ENCODE results near the gene TSN.

Gene TSN

DNA sequence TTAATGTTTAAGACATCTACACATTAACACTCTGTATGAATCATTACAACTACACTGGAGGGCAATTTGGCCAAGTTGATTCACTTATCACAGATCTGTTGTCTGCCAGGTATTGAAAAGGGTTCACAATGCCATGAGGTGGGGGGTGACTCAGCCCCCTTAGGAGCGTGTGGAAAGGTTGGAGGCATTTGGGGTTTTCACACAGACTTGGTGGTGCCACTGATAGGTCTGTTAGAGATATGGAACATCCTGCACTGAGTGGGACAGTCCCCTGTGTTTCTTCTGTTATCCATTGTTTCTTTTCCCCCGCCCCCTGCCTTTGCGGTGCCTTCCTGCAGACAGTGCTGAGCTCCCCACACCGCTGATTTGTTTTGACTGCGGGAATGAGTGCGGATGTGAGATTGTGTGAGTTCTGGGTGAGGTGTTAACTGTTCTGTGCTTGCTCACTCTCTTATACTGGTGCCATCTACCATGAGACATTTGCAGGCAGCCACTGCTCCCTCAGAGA, 9.3 kb upstream of the TSN start:
- no peak for DNase-seq

DNA sequence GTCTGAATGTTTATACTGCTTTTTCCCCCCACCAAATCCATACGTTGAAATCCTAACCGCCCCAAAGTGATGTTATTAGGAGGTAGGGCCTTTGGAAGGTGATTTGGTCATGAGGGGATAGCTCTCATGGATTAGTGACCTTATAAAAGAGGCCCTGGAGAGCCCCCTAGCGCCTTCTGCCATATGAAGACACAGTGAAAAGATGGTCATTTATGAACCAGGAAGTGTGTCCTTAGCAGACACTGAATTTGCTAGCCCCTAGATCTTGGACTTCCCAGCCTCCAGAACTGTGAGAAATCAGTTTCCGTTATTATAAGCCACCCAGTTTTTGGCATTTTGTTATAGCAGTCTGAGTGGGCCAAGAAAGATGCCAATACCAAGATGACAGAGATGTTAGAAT, 7.2 kb upstream of the TSN start:
- DNase-seq: peak in 1 of 2 donors; percentile 12

DNA sequence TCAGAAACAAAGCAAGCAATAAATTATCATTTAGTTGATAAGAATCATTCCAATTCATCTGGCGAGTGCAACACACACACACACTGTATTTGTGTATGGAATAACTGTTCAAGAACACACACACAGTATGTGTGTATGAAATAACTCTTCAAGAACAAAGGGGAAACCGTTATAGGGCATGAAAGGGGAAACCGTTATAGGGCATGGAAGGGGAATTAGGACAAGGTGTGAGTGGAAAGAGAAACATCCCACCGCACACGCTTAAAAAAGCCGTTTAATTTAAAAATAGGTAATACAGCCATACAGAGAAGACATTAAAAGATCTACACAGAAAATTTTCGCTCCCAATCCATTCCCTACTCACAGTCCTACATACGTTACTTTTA, 607 bp upstream of the TSN start:
- DNase-seq: no peak

DNA sequence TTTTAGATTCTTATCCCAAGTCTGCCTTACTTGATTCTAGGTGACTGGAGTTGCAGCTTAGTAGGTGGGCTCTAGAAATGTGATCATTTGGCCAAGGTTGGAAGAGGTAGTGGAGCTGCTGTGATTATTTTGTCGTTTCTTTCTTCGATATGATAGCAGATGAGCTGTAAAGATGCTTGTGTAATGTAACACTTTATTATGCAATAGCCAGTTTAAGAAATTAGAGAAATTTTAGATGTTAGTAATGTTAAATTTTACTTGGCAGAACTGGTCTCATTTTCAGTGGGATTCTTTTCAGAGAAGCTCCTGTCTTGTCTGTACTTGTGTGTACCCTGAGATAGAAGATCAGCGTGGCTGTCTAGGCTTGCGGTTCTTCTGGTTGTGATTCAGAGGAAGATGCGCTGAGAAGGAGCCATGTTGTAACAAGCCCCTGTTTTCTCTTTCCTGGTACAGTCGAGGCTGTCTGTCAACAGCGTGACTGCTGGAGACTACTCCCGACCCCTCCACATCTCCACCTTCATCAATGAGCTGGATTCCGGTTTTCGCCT, 9.3 kb downstream of the TSN start:
- no peak for DNase-seq

DNA sequence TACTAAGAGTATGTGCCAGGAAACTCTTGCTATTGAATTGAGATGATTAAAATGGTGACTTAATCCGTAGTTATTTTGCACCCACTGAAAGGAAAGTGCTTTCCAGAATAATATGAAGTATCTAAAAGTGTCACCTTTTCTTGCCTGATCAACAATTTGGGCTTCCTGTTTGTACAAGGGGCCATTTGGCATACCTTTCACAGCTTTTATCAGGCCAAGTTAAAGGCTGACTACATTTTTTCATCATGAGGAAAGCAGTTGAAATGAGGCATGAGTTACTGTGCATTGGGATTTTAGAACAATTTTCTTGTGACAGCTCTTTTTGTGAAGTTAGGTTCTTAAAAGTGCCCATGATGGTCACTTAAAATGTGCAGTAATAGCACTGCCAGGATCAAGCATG, 11.2 kb downstream of the TSN start:
- no peak for DNase-seq

DNA sequence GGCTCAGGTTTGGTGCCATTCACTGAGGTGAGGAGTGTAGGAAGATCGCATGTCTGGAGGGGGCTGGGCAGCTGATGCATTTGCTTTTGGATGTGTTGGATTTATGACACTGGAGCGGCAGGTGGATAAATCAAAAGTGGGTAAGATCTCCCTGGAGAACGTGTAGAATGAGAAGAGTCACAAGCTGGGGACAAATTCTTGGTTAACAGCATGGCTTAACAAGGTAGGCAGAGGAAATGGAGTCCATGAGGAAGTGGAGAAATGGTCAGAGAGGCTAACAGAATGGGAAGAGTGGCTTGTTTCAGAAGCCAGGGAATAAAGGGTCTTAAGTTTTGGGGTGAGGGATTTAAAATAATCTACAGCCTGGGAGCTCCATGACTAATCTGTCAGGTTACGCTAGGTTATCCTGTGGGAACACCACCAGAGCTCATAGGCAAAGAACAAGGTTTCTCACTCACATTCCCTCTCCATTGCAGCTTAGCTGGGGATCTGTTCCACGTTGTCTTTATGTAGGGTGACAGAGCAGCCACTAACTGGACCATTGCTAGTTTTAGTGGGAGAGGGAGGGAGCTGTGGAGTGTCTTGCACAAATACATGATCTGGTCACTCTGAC, 12.8 kb downstream of the TSN start:
- no peak for DNase-seq

DNA sequence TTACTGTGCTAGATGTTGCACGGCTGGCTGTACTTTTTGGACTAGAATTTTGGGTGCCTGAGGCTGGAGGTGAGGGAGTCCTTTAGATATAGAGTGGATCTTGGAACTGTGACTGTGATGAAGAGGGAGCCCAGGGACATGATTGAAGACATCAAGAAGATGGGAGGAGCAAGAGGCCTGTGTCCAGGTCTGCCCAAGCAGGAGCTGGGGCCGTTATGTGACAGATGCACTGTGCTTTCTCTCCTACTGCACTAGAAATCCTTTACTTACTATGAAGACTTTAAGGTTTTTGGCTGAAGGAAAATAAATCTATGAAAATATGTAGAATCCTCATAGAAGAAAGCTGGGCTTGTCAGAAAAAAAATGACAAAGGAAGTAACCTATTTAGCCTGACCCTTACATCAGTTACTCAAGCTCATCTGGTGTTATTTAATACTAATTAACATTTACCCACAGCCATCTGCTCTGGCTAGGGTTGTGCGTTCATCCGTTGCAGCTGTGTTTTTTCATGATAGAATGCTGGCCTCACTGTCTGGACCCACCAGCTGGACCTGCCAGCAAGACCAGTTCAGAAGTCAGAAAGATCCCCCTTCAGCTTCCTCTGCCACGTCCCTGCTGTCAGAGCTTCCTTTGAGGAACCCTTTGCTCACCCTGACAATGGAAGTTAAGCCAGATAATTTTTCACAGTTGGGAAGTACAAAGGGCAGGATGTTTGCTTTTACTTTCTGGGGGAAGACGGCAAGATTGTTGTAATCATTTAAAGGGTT, 16.7 kb downstream of the TSN start:
- no peak for DNase-seq

DNA sequence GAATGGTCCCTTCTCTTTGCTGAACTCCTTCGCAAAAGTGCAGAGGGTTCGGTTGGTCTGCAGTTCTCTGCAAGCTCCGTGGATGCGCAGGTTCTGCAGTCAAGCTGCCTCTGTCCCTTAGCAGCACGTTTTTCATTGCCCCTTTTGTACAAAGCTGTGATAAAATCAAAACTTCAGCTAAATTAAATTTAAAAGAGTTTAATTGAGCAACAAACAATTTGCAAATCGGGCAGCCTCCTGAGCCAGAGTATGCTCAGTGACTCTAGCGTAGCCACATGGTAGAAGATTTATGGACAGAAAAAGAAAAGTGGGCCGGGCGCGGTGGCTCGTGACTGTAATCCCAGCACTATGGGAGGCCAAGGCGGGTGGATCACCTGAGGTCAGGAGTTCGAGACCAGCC, 18.8 kb downstream of the TSN start:
- no peak for DNase-seq

DNA sequence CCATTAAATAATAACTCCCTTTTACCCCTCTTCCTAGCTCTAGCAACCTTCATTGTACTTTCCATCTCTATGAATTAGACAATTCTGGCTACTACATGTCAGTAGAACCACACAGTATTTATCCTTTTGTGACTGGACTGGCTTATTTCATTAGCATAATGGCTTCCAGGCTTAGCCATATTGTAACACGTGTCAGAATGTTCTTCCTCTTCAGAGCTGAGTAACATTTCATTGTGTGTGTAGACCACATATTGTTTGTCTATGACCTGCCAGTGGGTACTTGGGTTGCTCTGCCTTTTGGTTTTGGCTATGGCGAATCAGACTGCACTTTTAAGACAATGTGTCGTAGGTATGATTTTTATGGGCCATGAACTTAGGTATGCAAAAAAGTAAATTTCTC, 20.9 kb downstream of the TSN start:
- no peak for DNase-seq

DNA sequence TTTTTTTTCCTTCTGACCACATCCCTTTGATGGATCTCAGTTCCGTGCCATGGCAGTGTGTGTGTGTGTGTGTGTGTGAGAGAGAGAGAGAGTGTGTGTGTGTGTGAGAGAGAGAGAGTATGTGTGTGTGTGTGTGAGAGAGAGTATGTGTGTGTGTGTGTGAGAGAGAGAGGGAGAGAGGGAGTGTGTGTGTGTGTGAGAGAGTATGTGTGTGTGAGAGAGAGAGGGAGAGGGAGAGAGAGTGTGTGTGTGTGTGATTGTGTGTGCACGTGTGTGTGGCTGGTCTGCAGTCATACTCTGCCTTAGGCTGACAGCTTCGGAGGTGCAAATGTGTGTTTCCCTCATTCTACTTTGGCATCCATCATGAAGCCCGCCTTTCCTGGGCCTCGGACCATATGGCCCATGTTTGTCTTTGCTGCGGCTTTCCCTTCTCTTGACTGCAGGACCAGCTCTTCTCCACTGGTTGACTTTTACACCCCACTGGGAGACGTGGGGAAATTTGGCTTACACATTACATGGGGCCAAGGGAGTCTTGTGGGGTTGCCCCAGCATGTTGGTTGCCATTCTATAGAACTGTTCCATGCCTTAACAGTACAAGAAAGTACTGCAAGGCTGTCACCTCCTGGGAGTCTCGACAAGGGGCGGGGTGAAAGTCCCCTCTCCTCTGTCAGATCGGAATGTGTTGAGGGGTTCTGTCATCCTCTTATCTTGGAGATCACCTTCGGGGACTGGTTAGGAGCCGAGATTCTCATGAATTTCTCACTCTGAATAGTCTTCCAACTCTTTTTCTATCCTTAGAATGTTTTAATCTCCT, 21.6 kb downstream of the TSN start:
- DNase-seq: no peak

DNA sequence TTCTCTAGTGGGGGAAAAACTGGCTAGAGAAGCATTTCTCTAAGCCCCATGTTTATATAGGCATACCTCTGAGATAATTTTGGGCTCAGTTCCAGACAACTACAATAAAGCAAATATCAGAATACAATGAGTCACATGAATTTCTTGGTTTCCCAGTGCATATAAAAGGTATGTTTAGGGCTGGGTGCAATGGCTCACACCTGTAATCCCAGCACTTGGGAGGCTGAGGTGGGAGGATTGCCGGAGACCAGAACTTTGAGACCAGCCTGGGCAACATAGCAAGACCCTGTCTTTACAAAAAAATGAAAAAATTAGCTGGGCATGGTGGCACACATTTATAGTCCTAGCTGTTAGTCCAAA, 22.2 kb downstream of the TSN start:
- no peak for DNase-seq

DNA sequence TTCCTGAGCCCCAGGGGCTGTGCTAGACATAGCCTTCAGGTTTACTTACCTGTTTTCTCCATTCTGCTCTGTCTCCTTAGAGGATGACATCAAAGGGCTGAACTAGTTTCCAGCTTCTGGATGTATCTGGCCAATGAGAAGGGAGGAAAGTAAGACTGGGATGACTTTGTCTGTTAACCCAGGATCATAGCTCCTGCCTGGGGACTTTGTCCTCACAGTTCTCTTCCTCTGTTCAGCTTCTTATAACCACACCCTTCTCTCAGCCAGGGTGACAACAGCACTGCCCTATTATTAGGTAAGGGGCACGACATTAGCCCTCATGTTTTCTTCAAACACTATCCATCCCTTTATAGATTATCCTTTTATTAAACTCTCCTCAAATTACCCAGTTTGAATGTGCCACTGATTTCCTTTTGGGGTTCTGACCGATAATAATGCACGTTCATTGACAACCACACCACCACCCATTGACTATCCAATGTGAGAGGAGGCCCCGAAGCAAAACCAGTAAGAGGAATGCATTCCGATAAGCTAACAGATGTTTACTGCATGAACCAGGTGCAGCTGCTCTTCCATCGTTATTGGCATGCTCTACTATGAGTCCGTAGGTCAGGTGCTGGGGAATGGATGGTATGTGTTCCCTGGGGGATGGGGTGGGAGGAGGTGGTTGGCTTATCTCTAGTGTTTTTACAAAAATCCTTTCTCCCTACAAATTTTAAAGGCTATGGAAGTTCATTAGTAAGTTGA, 23.5 kb downstream of the TSN start:
- DNase-seq: no peak

DNA sequence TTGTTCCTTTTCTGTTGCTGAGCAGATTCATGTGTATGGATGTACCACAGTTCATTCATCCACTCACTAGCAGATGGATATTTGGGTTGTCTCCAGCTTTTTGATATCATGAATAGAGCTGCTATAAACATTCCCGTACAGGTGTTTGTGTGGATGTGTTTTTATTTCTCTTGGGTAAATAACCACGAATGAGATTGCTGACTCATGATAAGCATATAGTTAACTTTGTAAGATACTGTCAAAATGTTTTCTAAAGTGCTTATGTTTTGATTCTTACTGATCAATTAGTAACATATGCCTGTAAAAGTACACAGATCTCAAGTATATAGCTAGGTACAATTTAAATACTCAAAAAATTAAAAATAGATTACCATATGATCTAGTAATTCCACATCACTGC, 27.7 kb downstream of the TSN start:
- no peak for DNase-seq

DNA sequence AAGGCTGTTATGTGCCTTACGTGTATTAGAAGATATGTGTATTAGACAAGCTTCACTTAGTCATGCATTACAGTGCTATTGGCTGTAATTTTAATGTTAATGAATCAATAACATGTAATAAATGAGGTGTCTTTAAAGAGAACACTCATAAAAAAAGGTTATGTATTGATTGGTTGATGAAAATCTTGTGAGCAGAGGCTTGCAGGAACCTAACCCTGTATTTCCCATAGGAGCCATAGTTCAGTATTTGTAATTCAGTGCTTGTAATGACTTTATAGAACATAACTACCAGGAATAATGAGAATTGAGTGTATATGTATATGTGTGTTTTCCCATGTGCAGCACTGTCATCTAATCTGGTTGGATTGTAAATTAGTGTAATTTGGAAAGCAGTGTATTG, 33.2 kb downstream of the TSN start:
- no peak for DNase-seq

DNA sequence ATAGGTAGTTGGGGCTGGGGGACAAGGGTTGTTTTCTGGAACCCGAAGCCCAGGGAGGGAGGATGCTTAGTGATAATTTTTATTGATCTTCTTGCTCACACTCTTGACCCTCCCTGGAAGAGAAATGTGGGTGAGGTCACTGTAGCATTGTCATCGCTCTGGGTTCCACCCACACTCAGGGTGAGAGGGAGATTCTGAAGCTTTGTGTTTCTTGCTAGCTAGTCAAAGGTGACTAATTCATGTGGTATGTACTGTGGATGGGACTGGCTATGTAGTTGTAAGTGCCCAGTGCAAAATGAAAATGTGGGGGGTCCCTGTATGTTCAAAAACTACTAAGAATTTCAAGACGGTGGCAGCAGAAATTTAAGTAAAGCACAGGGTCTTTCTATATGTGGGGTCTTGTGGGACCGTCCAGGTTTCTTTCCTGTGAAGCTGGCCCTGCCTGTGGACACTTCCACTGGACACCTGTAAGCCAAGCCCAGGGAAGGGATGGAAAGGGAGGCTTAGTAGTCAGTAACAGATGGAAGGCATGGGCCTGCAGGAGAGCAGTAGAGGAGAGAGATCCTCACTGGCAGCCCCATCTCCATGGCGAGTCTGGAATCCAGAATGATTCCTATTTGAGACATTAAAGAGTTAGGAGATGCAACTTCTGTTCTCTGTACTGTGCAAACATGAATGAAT, 35.0 kb downstream of the TSN start:
- DNase-seq: no peak

DNA sequence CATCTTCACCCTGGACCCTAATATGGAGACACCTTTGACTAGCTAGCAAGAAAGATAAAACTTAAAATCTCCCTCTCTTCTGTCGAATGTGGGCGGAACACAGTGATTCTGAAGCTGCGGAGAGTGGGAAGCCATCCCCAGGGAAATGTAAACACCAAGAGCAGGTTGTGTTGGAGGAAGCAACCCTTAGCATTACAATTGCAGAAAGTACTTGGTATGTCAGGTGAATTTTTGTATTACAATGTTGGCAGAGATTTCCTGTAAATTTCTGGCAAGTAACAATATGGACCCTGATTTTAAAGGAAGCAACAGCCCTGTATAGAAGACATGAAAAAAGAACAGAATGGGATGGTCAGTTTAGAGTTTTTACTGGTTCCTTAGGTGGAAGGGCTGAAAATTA, 35.8 kb downstream of the TSN start:
- no peak for DNase-seq

DNA sequence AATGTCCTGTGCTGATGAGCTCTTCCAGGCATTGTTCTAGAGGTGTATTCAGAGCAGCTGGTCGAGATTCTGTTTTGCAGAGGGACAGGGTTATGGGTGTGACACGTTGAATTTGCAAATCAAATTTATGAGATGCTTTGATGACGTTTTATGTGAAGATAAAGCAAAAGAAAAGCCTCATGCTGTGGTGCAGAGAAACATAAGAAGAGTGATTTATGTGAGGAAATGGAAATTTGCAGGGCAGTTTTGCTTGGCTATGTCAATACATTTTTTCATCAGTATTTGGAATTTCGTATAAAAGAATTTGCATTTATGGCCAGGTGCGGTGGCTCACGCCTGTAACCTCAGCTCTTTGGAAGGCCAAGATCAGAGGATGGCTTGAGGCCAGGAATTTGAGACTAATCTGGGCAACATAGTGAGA, 36.4 kb downstream of the TSN start:
- no peak for DNase-seq

DNA sequence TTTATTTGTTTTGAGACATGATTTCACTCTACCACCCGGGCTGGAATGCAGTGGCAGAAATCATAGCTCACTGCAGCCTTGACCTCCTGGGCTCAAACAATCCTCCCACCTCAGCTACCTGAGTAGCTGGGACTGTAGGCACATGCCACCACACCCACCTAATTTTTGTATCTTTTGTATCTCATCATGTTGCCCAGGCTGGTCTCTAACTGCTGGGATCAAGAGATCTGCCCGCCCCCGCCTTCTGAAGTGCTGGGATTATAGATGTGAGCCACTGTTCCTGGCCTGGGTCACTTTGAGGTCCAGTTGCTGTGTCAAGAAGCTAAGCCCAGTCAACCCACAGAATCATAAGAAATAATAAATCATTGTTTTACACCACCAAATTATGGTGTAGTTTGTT, 38.4 kb downstream of the TSN start:
- DNase-seq: no peak

DNA sequence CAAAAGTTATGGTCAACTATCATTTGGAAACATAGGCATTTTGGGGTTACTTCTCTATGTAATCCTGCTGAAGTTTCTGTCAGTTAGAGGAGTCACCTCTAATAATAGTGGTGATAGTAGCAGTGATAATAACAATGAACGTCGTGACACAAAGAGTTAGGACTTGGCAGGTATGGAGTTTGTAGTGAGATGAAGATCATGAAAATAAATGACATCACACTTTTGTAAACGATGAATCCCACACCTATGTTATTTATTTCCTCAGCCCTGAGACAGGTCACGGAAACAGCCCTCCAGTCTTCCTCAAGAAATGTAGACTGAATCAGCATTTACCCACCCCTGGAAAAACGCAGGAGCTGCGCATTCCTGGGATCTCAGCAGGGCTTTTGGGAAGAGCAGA, 38.8 kb downstream of the TSN start:
- DNase-seq: no peak

DNA sequence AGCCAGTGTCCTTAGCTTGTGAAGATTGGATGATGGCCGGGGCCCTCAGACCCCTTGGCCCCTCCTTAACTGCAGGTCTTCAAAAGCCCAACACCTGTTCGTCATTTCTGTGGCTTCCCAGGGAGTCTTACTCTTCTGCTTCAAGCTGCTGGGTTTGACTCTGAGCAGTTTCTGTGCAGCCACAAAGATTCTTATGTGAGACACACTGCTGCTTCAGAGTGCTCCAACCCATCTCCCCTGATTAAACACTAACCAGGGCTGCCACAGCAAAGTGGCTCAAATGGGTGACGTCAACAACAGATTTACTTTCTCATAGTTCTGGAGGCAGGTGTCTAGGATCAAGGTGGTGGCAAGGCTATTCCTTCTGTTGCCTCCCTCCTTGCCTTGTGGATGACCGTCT, 40.8 kb downstream of the TSN start:
- no peak for DNase-seq

DNA sequence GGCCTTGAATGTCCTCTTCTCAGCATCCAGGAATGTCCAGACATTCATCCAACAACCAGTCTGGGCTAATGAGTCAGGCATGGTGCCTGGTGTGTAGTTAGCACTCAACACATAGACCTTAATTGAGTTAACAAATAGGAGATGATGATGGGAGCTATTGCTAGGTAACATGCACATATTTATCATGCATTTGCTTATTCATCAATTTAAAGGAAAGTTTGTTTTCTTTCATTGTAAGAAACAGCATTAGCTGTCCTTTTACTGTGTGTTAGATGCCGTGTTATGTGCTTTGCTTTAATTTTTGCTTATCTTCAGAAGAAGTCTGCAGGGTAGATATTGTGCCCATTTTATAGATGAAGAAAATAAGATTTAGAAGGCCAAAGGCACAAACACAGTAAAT, 43.2 kb downstream of the TSN start:
- DNase-seq: no peak

DNA sequence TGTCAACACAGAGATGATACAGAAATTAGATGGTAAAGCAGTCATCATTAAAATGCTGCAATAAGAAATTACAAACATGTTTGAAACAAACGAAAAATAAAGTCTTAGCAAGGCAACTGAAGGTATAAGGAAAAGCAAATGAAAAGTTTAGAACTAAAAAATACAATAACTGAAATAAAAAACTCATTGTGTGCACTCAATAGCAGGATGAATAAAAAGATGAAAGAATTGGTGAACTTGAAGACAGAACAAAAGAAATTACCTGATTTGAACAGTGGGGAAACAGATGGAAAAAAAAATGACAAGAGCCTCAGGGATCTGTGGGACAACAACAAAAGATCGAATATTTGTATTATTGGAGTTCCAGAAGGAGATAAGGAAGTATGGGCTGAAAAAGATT, 46.5 kb downstream of the TSN start:
- no peak for DNase-seq
